BJ (cell line): ENCODE measurements around the gene CEBPE. TPM values are rescaled to one million over a fixed set of nuclear protein-coding genes. Genes with fewer than 3 reads are reported as not detected.

Experiments
- CTCF ChIA-PET: fragments of 350-600 bp; formaldehyde crosslinking; extraction: SDS; loops from one replicate; lab custom pipeline; 2021; ENCODE audit warnings: antibody characterized with exemption, inconsistent platforms; lab: Yijun Ruan, JAX
- POLR2A ChIA-PET: fragments of 300-600 bp; sonication (Branson Sonifier 250); formaldehyde crosslinking; extraction: SDS; loops from one replicate; lab custom pipeline; 2021; ENCODE audit warnings: antibody characterized with exemption; lab: Charles Lee
- DNase-seq: peaks from one replicate; pipeline ENCODE4 v3.0.0-alpha.2; 2011; ENCODE audit warnings: low read depth
- H3K27me3 ChIP-seq: 2 replicates; pipeline ENCODE4 v1.6.0; 2011; ENCODE audit warnings: low read length; ENCODE audit not compliant: control insufficient read depth, insufficient read depth
- H3K36me3 ChIP-seq: 2 replicates; pipeline ENCODE4 v1.5.1; 2011; ENCODE audit warnings: low read length; ENCODE audit not compliant: control insufficient read depth, insufficient read depth
- H3K4me3 ChIP-seq: 2 replicates; pipeline ENCODE4 v1.5.1; 2011; ENCODE audit warnings: low read depth, mild to moderate bottlenecking, control low read depth, low read length
- polyA plus RNA-seq: library from polyadenylated mRNA; depleted of rRNA; stranded (reverse); fragments of >200 nt; gene quantifications from 2 replicates; pipeline ENCODE4 v1.2.3, GENCODE V29; 2011
- TF ChIP-seq, protein P1 (sequence below): IDR thresholded peaks from 2 replicates; pipeline ENCODE4 v1.5.1; 2011; ENCODE audit warnings: low read depth, mild to moderate bottlenecking, control low read depth, inconsistent platforms, low read length, moderate library complexity; ENCODE audit not compliant: insufficient read depth

CEBPE gene
- polyA plus RNA-seq, 1 experiment: not detected

DNA sequence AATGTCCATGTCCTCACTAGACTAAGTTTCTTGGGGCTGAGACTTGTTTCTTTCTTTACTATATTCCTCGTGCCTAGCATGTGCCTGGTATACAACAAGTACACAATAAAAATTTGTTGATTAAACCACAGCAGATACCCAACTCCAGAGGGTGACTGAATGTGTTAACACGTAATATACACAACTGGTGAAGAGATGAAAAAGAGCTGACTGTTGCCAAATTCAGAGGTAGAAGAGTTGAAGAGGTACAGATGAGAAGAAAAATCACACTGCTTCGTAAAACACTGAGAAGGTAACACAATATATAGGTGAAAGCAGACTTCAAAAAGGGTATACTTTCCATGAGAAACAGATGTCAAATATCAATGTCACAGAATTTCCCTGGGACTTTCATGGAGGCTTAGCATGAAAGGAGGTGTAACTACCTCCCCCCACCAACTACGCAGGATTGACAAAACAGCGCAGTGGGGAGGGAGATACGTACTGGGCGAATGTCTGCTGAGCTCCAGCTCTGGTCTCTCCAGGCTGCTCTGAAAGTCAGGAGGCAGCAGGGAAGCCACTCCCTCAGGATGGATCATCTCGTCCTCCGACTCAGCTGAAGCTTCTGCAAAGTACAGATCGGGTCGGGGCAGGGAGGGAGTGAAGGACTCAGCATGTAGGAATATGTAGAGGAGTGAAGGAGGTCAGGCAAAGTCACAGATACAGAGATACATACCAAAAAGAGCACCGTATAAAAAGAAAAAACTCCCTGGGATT, 29.4 kb downstream of the CEBPE start:
- TF ChIP-seq, protein P1, sequence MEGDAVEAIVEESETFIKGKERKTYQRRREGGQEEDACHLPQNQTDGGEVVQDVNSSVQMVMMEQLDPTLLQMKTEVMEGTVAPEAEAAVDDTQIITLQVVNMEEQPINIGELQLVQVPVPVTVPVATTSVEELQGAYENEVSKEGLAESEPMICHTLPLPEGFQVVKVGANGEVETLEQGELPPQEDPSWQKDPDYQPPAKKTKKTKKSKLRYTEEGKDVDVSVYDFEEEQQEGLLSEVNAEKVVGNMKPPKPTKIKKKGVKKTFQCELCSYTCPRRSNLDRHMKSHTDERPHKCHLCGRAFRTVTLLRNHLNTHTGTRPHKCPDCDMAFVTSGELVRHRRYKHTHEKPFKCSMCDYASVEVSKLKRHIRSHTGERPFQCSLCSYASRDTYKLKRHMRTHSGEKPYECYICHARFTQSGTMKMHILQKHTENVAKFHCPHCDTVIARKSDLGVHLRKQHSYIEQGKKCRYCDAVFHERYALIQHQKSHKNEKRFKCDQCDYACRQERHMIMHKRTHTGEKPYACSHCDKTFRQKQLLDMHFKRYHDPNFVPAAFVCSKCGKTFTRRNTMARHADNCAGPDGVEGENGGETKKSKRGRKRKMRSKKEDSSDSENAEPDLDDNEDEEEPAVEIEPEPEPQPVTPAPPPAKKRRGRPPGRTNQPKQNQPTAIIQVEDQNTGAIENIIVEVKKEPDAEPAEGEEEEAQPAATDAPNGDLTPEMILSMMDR: no peak
- DNase-seq: no peak
- POLR2A ChIA-PET: no interaction called here

DNA sequence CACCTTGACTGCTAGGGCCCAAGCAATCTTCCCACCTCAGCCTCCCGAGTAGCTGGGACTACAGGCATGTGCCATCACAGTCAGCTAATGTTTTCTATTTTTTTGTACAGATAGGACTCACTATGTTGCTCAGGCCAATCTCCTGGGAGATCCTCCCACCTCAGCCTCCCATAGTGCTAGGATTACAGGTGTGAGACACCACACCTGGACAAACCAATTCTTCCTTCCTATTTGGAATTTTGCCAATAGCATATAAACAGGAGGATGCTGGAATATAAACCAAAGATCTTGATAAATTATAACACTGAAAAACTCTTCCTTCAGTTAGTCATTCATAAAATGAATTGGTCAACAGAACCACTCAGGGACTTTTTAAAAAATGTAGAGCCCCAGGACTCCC, 32.5 kb downstream of the CEBPE start:
- ChIA-PET POLR2A (interaction anchor here (0.6 kb wide), 1 partner anchor 9 kb away, joined by 3 read pairs; the partner anchor contains the start of genes ACIN1 and C14orf119), CTCF (interaction anchor here (1.4 to 3.1 kb wide), 4 partner anchors 8 to 22 kb away, joined by 4 to 18 read pairs (median 8); partner anchors contain the start of genes ACIN1 and C14orf119)
- Histone ChIP-seq H3K36me3 (peaks cover 16% of the 10 kb centered on the region), H3K4me3 (no peak overlapping the region), H3K27me3 (no peaks in the 10 kb centered on the region)
- no peak for DNase-seq
- TF ChIP-seq, protein P1: no peak

More for the DNA sequence above, 29.4 kb downstream of the CEBPE start:
- Histone ChIP-seq H3K4me3 (no peak overlapping the region), H3K27me3 (no peaks in the 10 kb centered on the region), H3K36me3 (peaks cover 15% of the 10 kb centered on the region)
- CTCF ChIA-PET: interaction anchor here (0.8 to 5.9 kb wide), 3 partner anchors 11 to 98 kb away, joined by 3 to 50 read pairs (median 3); no protein-coding TSS in a partner anchor

DNA sequence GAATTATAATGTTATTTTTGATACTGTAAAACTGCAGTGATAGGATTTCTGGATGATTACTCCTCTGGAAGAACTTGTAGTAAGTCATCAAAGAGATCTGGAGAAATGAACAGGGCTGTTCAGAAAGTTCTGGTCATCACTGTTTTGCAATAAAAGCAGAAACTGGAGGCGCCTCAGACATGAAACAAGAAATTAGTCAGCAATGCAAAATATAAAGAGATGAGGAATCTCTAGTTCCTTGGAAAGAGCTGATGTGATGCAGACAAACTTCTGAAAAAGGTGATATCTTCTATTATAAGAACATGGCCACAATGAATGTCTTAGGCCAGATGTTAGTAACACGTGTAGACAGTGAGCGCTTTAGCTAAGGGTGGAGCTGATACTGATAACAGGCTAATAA, 33.6 kb downstream of the CEBPE start:
- POLR2A ChIA-PET: no interaction called here
- Histone ChIP-seq H3K27me3 (no peaks in the 10 kb centered on the region), H3K36me3 (peaks cover 16% of the 10 kb centered on the region), H3K4me3 (no peak overlapping the region)
- DNase-seq: no peak
- TF ChIP-seq, protein P1: no peak
- CTCF ChIA-PET: interaction anchor here (1.4 to 3.1 kb wide), 4 partner anchors 8 to 23 kb away, joined by 4 to 18 read pairs (median 8); partner anchors contain the start of genes ACIN1 and C14orf119

DNA sequence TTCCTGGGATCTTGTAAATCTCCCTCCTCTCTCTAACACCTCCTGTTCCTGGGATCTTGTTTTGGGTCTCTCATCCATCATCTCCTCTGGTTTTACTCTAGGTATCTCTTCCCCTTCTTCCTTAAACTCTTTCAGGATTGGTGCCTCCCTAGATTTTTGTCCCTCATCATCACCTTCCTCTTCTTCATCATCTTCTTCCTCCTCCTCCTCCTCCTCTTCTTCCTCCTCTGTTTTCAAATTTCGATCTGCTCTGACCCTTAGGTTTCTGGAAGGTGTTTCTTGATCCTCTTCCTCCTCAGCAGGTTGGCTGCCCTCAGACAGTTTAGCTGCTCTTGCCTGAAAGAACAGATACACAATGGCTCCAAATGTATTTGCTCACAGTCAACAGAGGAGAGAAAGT, 38.6 kb downstream of the CEBPE start:
- ChIA-PET CTCF (interaction anchor here (0.6 to 6.7 kb wide), 7 partner anchors 10 to 31 kb away, joined by 3 to 120 read pairs (median 6); no protein-coding TSS in a partner anchor), POLR2A (interaction anchor here (0.6 to 1.4 kb wide), 2 partner anchors 14 to 18 kb away, joined by 8 to 14 read pairs; no protein-coding TSS in a partner anchor)
- no peak for DNase-seq
- no peak overlapping the region for H3K4me3 ChIP-seq
- TF ChIP-seq, protein P1: no peak
- H3K36me3 ChIP-seq: peaks cover 22% of the 10 kb centered on the region
- H3K27me3 ChIP-seq: no peaks in the 10 kb centered on the region

DNA sequence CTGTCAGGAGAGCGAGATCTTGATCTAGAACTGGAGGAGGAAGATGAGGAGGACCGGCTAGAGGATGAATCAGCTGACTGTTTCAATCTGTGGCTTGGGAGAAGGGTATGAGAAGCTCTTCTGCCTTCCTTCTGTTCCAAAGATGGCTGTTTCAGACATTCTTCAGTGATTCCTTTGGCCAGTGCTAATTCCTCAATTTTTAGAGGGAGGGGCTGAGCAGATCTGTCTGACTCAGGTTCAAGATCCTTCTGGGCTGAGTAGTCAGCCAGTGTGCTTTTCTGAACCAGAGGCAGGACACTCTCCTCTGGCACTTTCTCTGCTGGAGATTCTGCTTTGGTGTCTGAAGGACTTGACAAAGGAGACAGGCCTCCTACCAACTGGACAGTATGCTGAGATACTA, 39.3 kb downstream of the CEBPE start:
- POLR2A ChIA-PET: interaction anchor here (1.4 to 2.0 kb wide), 2 partner anchors 15 to 18 kb away, joined by 10 to 14 read pairs; partner anchors contain the start of genes ACIN1 and C14orf119
- CTCF ChIA-PET: interaction anchor here (1.0 to 6.7 kb wide), 5 partner anchors 11 to 93 kb away, joined by 3 to 120 read pairs (median 47); no protein-coding TSS in a partner anchor
- peaks cover 24% of the 10 kb centered on the region for H3K36me3 ChIP-seq
- no peak overlapping the region for H3K4me3 ChIP-seq
- no peaks in the 10 kb centered on the region for H3K27me3 ChIP-seq
- TF ChIP-seq, protein P1: no peak
- DNase-seq: no peak
